LNCaP clone FGC (cell line): ENCODE measurements around the gene PYROXD2.
"Not testable (repeated sequence)": the region's sequence is repeated elsewhere in the genome, so short reads cannot be mapped to it uniquely, and the experiment has no call there.

Source experiments
- DNase-seq: peaks from one replicate; pipeline ENCODE4 v3.0.0-alpha.2; 2011; ENCODE audit warnings: low read depth
- H3K4me3 ChIP-seq: 2 replicates; pipeline ENCODE4 v1.5.1; 2011; ENCODE audit warnings: mild to moderate bottlenecking, low read depth, low read length, control low read depth
- CTCF ChIP-seq: IDR thresholded peaks from 2 replicates; pipeline ENCODE4 v1.5.1; 2012; ENCODE audit warnings: mild to moderate bottlenecking; ENCODE audit not compliant: control insufficient read depth, insufficient read depth; ENCODE audit errors: extremely low read depth

PYROXD2 gene

GRCh38 chr10:98391065-98391464 is 23.9 kb downstream of the PYROXD2 start:
- no peak overlapping the region for H3K4me3 ChIP-seq
- no peak for TF ChIP-seq CTCF
- DNase-seq, result no peak

GRCh38 chr10:98390406-98390805 is 24.6 kb downstream of the PYROXD2 start:
- no peak overlapping the region for H3K4me3 ChIP-seq
- TF ChIP-seq CTCF, result no peak
- no peak for DNase-seq

DNA sequence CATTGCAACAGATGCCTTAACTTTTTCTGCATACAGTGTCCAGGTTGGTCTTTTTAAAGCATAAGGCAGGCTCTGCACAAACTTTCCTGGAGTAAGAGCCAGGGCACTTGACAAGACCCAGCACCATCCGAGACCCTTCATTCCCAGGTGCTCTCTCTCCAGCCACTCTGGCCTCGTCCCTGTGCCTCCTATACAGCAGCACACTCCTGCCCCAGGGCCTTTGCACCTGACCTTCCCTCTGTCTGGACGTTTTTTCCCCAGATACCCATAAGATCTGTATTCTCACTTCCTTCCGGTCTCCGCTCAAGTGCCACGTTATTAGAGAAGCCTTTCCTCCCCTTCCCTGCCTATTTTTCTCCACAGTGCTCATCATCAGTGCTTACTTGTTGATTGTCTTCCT is 25.6 kb downstream of the PYROXD2 start:
- no peak for DNase-seq
- no peak overlapping the region for H3K4me3 ChIP-seq
- TF ChIP-seq CTCF, result no peak

DNA sequence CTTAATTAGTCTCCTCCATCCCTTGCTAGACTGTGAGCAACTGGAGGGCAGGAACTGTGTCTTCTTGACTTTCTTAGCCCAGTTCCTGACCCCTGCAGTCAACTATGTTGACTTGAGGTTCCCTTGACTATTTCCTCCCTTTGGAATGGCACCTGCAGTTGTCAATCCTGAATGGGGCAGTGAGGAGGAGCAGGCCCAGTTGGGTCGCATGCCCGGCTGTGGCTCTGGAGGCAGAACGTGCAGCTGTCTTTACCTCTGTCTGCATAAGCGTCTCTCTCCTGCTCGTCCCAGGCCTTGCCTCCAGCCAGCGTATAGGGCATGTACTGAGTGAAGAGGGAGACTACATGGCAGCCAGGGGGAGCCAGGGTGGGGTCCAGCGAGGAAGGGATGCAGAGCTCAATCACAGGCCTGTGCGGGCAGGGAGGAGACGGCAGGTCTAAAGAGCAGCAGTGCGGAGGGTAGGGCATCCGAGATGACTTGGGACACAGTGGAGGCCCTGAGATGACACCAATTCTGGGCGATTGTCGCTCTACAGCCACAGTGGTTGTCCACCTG is 26.8 kb downstream of the PYROXD2 start:
- TF ChIP-seq CTCF, result no peak
- DNase-seq, result no peak
- H3K4me3 ChIP-seq, result no peak overlapping the region

- TF ChIP-seq CTCF, result no peak
- no peak for DNase-seq
- no peak overlapping the region for H3K4me3 ChIP-seq
Measured at GRCh38 chr10:98384531-98385133, 30.4 kb downstream of the PYROXD2 start.

DNA sequence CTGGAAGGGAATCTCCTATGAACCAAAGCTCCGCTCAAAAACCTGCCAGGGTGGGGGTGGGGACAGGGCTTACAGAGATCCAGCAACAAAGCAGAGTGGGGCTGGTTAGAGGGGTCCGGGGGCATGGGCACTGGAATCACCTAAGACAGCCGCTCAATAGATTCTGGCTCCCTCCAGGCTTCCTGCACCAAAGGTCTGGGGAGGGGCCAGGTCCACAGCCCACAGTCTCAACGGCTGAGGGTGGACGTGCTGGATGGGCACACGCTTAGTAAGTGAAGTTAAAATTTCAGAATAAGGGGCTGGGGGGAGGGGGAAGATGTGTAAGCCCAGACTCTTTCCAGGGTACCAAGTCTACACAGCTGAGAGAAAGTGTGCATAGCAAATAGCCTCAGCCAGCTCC is 31.1 kb downstream of the PYROXD2 start:
- no peak for DNase-seq
- H3K4me3 ChIP-seq, result no peak overlapping the region
- no peak for TF ChIP-seq CTCF

DNA sequence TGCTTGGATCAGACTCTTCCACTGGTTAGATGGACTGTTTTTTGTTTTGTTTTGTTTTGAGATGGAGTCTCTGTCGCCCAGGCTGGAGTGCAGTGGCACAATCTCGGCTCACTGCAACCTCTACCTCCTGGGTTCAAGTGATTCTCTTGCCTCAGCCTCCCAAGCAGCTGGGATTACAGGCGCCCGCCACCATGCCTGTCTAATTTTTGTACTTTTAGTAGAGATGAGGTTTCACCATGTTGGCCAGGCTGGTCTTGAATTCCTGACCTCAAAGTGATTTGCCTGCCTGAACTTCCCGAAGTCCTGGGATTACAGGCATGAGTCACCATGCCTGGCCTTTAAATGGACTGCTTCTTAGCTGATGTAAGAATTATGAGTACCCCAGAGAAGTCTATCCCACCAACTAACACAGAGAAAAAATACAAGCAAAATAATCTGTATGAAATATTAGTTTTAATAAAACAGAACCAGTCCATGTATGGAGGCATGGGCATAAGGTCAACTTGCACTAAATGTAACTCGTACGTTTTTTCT is 31.8 kb downstream of the PYROXD2 start:
- H3K4me3 ChIP-seq, DNase-seq: not testable (repeated sequence)
